A549 (cell line): Measurements from ENCODE around the gene PLA2G2C. TPM values are rescaled to one million over a fixed set of nuclear protein-coding genes. Genes with fewer than 3 reads are reported as not detected.

ENCODE experiments used
- ATAC-seq, 2 experiments: fragments of 200-7000 bp in 1 of 2; fragments of >200 bp in 1 of 2; cut with Nextera tagmentation in 1 of 2; cut with Tn5 transposase in 1 of 2; 3 replicates each; pipeline versions ENCODE4 v1.8.0 to v1.9.1; 2018 to 2020; ENCODE audit warnings: mild to moderate bottlenecking in 1 of 2, moderate library complexity in 1 of 2
- CTCF ChIA-PET: fragments of 300-600 bp; sonication (Branson Sonifier 250); formaldehyde crosslinking; extraction: SDS; loops from one replicate; lab custom pipeline; 2021; ENCODE audit warnings: antibody characterized with exemption, inconsistent platforms; lab: Yijun Ruan, JAX
- POLR2A ChIA-PET: fragments of 350-600 bp; formaldehyde crosslinking; extraction: SDS; loops from one replicate; lab custom pipeline; 2021; ENCODE audit warnings: antibody characterized with exemption, inconsistent platforms; lab: Yijun Ruan, JAX
- DNase-seq, 2 experiments: peaks; one replicate each; pipeline versions ENCODE4 v3.0.0 to v3.0.0-alpha.2; 2011 to 2016; ENCODE audit warnings: low read depth in 1 of 2, low spot score in 1 of 2
- FAIRE-seq: peaks from 2 replicates; lab custom pipeline; 2011; peaks lifted over from hg19 to GRCh38; lab: Jason Lieb, UNC
- H3K27ac ChIP-seq, 2 experiments: fragments of >200 bp; sonication (Bioruptor Twin); formaldehyde crosslinking; 3 replicates each; pipeline ENCODE4 v1.5.1; 2016 to 2017
- H3K4me1 ChIP-seq: fragments of >200 bp; sonication (Bioruptor Twin); formaldehyde crosslinking; 3 replicates; pipeline ENCODE4 v1.6.1; 2016
- H3K4me2 ChIP-seq: fragments of >200 bp; sonication (Bioruptor Twin); formaldehyde crosslinking; 3 replicates; pipeline ENCODE4 v1.6.1; 2016
- H3K4me3 ChIP-seq: fragments of >200 bp; sonication (Bioruptor Twin); formaldehyde crosslinking; 3 replicates; pipeline ENCODE4 v1.5.1; 2016
- H3K9me3 ChIP-seq: fragments of >200 bp; sonication (Bioruptor Twin); formaldehyde crosslinking; 3 replicates; pipeline ENCODE4 v1.6.1; 2016
- BHLHE40 ChIP-seq: IDR thresholded peaks from 2 replicates; pipeline ENCODE4 v1.6.1; 2012; ENCODE audit warnings: low read depth, low read length, inconsistent platforms
- CBX2 ChIP-seq: fragments of 200-600 bp; sonication (generic); IDR thresholded peaks from 2 replicates; pipeline ENCODE4 v1.6.1; 2016; ENCODE audit warnings: low read depth, mild to moderate bottlenecking, borderline replicate concordance
- CBX8 ChIP-seq: fragments of 200-600 bp; sonication (generic); IDR thresholded peaks from 2 replicates; pipeline ENCODE4 v1.6.1; 2016
- CEBPB ChIP-seq, 2 experiments: fragments of >200 bp in 1 of 2; sonication (Bioruptor Twin) in 1 of 2; formaldehyde crosslinking in 1 of 2; IDR thresholded peaks; 2 replicates each; pipeline ENCODE4 v1.6.1; 2012 to 2016
- ELK1 ChIP-seq: fragments of 150-350 bp; IDR thresholded peaks from 2 replicates; pipeline ENCODE4 v1.6.1; 2014; ENCODE audit warnings: low read depth, mild to moderate bottlenecking, low read length
- ESRRA ChIP-seq: fragments of 150-350 bp; IDR thresholded peaks from 2 replicates; pipeline ENCODE4 v1.6.1; 2014; ENCODE audit warnings: mild to moderate bottlenecking, low read length, borderline replicate concordance
- FOXS1 ChIP-seq: fragments of 250-450 bp; sonication (Bioruptor Pico); IDR thresholded peaks from 2 replicates; pipeline ENCODE4 v1.5.0; 2020; ENCODE audit warnings: mild to moderate bottlenecking, moderate library complexity
- HEYL ChIP-seq: fragments of 250-450 bp; sonication (Bioruptor Pico); IDR thresholded peaks from 2 replicates; pipeline ENCODE4 v1.8.0; 2021; ENCODE audit warnings: mild to moderate bottlenecking, moderate library complexity
- HMGXB4 ChIP-seq: fragments of 250-450 bp; sonication (Bioruptor Pico); IDR thresholded peaks from 2 replicates; pipeline ENCODE4 v1.5.0; 2021; ENCODE audit warnings: mild to moderate bottlenecking, moderate library complexity, borderline replicate concordance
- HOXA7 ChIP-seq: fragments of 250-450 bp; sonication (Bioruptor Pico); IDR thresholded peaks from 2 replicates; pipeline ENCODE4 v1.5.0; 2020; ENCODE audit warnings: mild to moderate bottlenecking, moderate library complexity
- HOXB13 ChIP-seq: fragments of 250-450 bp; sonication (Bioruptor Pico); IDR thresholded peaks from 2 replicates; pipeline ENCODE4 v1.5.0; 2020; ENCODE audit warnings: low read depth, mild to moderate bottlenecking, moderate library complexity
- HOXB5 ChIP-seq: fragments of 250-450 bp; sonication (Bioruptor Pico); IDR thresholded peaks from 2 replicates; pipeline ENCODE4 v1.5.0; 2020; ENCODE audit warnings: mild to moderate bottlenecking, moderate library complexity
- JUNB ChIP-seq: fragments of >200 bp; sonication (Bioruptor Twin); formaldehyde crosslinking; IDR thresholded peaks from 2 replicates; pipeline ENCODE4 v1.6.1; 2016
- KDM5A ChIP-seq: fragments of 200-600 bp; sonication (generic); IDR thresholded peaks from 2 replicates; pipeline ENCODE4 v1.6.1; 2016; ENCODE audit warnings: antibody characterized with exemption, mild to moderate bottlenecking
- MAX ChIP-seq: IDR thresholded peaks from 2 replicates; pipeline ENCODE4 v1.6.1; 2012
- NR3C1 ChIP-seq: fragments of >200 bp; sonication (Bioruptor Twin); formaldehyde crosslinking; IDR thresholded peaks from 3 replicates; pipeline ENCODE4 v1.6.1; 2017
- PBX3 ChIP-seq: IDR thresholded peaks from 2 replicates; pipeline ENCODE4 v1.6.1; 2012
- RARB ChIP-seq: fragments of 250-450 bp; sonication (Bioruptor Pico); IDR thresholded peaks from 2 replicates; pipeline ENCODE4 v1.8.0; 2021; ENCODE audit warnings: mild to moderate bottlenecking, moderate library complexity
- RNF2 ChIP-seq: fragments of 200-600 bp; sonication (generic); IDR thresholded peaks from 2 replicates; pipeline ENCODE4 v1.6.1; 2016; ENCODE audit warnings: low read depth, mild to moderate bottlenecking, antibody characterized with exemption, moderate library complexity, borderline replicate concordance
- WGBS: methylation state at CpG from one replicate; pipeline ENCODE4 v1.1.6; 2017; ENCODE audit errors: missing lambda C conversion rate; 5-methylcytosine and 5-hydroxymethylcytosine counted together
- polyA plus RNA-seq, 4 experiments: library from polyadenylated mRNA; depleted of rRNA in 3 of 4; stranded (reverse); fragments of >200 nt; fragmentation: RNase III in 1 of 4; extraction: RNeasy Plus Mini Kit Qiagen cat#74134 plus additional on column Dnase treatment in 1 of 4; gene quantifications; 2 replicates in 3 of 4; 3 replicates in 1 of 4; pipeline ENCODE4 v1.2.3, GENCODE V29; 2011 to 2017

Gene PLA2G2C
- polyA plus RNA-seq, 2 of the 4 experiments (the other 2 are of a cell fraction), result not detected

- TF ChIP-seq ELK1, result no peak
- TF ChIP-seq ESRRA, result no peak
Observed at GRCh38 chr1:20142001-20142710, 44.2 kb downstream of the PLA2G2C start (continued).

- no peak for ATAC-seq
- no peak for DNase-seq
- POLR2A ChIA-PET, result no interaction called here
- H3K4me1 ChIP-seq, result no peaks in the 10 kb centered on the region
- no peaks in the 10 kb centered on the region for H3K9me3 ChIP-seq
- TF ChIP-seq CEBPB (IDR thresholded peaks at IDR 0.05) (no peak), MAX (no peak), HMGXB4 (CRISPR knock-in tag) (no peak), FOXS1 (CRISPR knock-in tag) (no peak), BHLHE40 (no peak), HOXB5 (CRISPR knock-in tag) (no peak), PBX3 (no peak), JUNB (no peak), HOXB13 (CRISPR knock-in tag) (no peak), HEYL (no peak), HOXA7 (CRISPR knock-in tag) (no peak), CBX8 (no peak), KDM5A (no peak)
- no peak overlapping the region for H3K4me2 ChIP-seq
- H3K4me3 ChIP-seq, result no peak overlapping the region
- WGBS, result 39% methylated on average over 3 of the region's 7 CpGs
- CTCF ChIA-PET, result no interaction called here
- H3K27ac ChIP-seq, result no peak overlapping the region
- FAIRE-seq, result no peak
Observed at GRCh38 chr1:20141466-20141865, 44.9 kb downstream of the PLA2G2C start.

- Histone ChIP-seq H3K27ac (no peak overlapping the region), H3K4me1 (no peaks in the 10 kb centered on the region), H3K4me2 (no peak overlapping the region)
- DNase-seq (no peak), ATAC-seq (no peak), FAIRE-seq (no peak)
- ChIA-PET POLR2A (no interaction called here), CTCF (no interaction called here)
- no peak for TF ChIP-seq RNF2
- no peak for TF ChIP-seq RARB
- no peak for TF ChIP-seq CBX2
- no peak for TF ChIP-seq NR3C1
- TF ChIP-seq, all 56 proteins: peak for 0
- 47% methylated on average over 9 of the region's 9 CpGs for WGBS
- Histone ChIP-seq H3K4me3 (no peak overlapping the region), H3K9me3 (no peaks in the 10 kb centered on the region)
Observed at GRCh38 chr1:20141001-20141400, 45.3 kb downstream of the PLA2G2C start.
